Measurements from ENCODE around the gene CLTCL1.
"Not testable (repeated sequence)": the region's sequence is repeated elsewhere in the genome, so short reads cannot be mapped to it uniquely, and the experiment has no call there.

CLTCL1 gene

DNA sequence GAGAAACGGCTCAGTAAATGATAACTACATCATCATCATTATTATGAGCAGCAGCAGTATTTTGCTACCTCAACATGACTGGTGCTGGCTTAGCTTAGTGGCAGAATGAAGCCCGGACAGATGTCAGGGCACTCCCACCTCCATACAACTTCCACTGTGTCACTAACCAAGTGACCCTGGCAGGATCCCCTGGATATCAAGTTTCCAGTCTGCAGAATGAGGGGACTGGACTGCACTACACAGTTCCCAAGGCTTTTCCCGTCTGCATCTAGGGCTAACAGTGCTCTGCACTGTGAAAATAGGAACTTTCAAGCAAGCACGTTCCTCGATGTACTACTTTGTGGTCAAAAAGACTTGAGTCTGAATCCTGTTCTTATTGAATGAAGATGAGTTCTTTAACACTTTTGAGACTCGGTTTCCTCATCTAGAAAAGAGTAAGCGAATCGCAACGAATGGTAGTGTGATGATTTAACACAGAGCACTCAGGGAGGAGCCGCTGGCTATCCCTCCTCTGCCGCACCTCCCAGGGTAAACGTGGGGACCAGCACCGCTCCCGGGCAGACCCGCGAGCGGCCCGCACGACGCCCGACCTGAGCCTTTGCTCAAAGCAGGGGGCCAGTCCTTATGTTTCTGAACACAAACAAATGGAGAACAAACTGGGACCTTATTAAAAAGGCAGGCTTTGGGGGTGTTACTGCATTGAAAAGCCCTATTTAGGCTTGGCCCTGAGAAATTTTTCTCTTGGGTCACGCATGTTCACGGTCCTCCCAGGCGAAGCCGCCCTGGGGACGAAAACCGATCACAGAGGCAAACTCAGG is 910 bp downstream of the CLTCL1 start:
- no peak for DNase-seq (ENCODE audit: low spot score)

DNA sequence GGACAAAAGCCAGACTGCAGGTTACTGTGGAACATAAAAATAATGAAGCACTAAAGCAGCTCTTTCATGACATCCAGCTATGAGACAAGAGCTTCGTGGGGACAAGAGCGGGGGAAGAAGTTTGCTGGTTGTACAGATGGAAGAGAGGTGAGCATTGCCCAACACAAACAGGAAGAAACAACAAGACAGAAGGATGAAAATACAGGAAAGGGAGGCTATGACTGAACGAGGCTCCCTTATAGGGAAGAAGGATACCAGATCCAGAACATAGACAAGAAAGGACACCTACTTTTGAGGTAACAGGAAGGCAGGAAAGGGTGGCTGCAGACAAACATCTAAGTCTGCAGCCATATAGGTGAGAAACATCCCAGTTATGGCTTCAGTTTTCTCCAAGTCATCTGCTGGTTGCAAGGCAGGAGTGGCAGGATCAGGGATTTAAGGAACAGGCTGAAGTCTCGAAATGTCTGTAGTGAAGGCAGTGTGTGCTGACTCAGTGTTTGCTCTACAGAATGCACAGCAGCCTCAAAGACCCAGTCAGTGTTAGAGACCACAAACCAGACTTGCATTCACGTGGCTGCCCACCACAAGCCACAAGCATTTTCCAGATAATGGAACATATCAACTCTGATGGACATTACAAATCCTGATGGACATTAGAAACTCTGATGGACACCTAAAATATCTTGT is 1.9 kb downstream of the CLTCL1 start:
- peak; percentile 29 for DNase-seq (ENCODE audit: low spot score)

- DNase-seq (ENCODE audit: low spot score): peak; percentile 59
Observed at GRCh38 chr22:19287889-19288288, 3.6 kb downstream of the CLTCL1 start.

DNA sequence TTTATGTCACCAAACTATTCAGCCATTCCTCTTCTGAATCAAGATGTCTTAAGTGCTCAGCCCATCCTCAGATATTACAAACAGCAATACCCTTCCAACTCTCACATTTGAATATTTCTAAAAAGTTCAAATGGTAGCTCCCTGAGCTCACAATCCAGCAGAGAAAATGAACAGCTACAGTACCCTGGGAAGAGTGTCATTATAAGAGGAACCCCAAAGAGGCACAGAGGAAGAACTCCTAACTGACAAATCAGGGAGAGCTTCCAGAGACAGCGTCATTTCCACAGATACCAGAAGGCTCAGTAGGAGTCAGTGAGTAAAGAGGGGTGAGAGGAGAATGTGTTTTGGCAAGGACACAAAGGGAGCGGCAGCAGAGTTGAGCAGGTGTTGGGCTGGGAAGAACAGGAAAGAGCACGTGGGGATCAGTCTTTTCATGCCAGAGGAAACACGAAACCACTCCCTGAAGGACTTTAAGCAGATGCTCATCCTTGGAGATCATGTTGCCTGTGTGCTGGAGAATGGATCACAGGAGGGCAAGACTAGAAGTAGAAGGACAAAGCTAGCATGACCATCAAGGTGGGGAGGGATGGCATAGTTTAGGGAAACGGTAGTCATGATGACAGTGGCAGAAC is 4.3 kb downstream of the CLTCL1 start:
- no peak for DNase-seq (ENCODE audit: low spot score)

GRCh38 chr22:19285831-19286230 is 5.7 kb downstream of the CLTCL1 start:
- no peak for DNase-seq (ENCODE audit: low spot score)

- not testable (repeated sequence) for DNase-seq (ENCODE audit: low spot score)
Observed at GRCh38 chr22:19279143-19279542, 12.4 kb downstream of the CLTCL1 start.

- DNase-seq (ENCODE audit: low spot score): no peak
Observed at GRCh38 chr22:19277785-19278184, 13.7 kb downstream of the CLTCL1 start.

GRCh38 chr22:19275919-19276600 is 15.5 kb downstream of the CLTCL1 start:
- DNase-seq (ENCODE audit: low spot score): no peak

DNA sequence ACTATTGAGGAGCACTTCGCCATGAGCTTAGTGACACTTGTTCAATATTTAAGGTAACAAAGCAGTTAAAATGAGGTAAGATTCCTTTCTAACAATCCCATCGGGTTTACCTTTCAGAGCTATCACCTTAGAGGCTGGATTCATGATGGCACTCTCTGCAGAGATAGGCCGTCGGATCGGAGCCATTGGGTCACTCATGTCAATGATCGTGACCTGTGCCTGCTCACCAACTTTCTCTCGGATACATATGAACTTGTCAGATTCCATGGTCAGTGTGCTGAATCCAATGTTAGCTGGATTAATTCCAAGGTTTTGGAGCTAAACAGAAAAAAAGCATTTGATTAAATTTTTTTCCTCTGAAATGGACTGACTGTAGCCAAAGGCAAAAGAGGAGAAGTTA is 16.0 kb downstream of the CLTCL1 start:
- DNase-seq (ENCODE audit: low spot score): no peak

DNA sequence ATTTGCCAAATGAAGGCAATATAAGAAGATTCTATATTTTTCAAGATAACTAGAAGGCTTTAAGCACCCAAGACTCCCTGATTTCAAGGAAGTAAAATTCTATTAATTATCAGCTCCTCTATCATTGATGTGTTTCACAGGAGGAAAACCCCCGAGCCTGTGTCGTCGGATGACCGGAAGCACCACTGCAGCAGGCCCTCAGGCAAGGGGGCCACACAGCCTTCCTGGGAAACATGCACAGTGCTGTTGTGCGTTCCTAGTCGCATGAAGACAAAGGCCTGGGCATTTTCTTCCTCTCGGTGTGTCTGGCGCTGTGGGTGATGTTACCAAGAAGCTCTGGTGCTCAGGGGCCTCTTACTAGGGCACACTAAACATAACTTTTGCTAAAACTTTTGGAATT is 16.4 kb downstream of the CLTCL1 start:
- no peak for DNase-seq (ENCODE audit: low spot score)

GRCh38 chr22:19271856-19272535 is 19.5 kb downstream of the CLTCL1 start:
- DNase-seq (ENCODE audit: low spot score): no peak

GRCh38 chr22:19271273-19271855 is 20.2 kb downstream of the CLTCL1 start:
- DNase-seq (ENCODE audit: low spot score): no peak

GRCh38 chr22:19270873-19271272 is 20.6 kb downstream of the CLTCL1 start:
- no peak for DNase-seq (ENCODE audit: low spot score)

- DNase-seq (ENCODE audit: low spot score): no peak
Observed at GRCh38 chr22:19266547-19267086, 24.9 kb downstream of the CLTCL1 start.

- DNase-seq (ENCODE audit: low spot score): no peak
Observed at GRCh38 chr22:19265779-19266178, 25.7 kb downstream of the CLTCL1 start.

DNA sequence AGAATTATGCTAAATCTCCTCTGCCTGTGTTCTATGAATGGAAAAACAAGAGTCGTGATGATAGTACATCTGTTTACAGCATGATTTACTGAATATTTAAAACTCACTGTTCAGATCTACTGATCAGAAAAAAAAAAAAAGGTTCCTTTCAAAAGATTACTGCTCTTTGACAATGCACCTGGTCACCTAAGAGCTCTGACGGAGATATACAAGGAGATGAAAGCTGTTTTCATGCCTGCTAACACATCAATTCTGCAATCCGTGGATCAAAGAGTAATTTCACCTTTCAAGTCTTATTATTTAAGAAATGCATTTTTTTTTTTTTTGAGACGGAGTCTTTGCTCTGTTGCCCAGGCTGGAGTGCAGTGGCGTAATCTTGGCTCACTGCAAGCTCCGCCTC is 30.7 kb downstream of the CLTCL1 start:
- no peak for DNase-seq (ENCODE audit: low spot score)

DNA sequence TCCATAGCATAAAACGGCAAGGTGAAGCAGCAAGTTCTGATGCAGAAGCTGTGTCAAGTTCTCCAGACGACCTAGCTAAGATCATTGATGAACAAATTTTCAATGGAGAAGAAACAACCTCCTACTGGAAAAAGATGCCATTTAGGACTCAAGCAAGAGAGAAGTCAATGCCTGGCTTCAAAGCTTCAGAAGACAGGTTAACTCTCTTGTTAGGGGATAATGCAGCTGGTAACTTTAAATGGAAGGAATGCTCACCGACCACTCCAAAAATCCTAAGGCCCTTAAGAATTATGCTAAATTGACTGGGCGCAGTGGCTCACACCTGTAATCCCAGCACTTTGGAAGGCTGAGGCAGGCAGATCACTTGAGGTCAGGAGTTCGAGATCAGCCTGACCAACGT is 31.3 kb downstream of the CLTCL1 start:
- no peak for DNase-seq (ENCODE audit: low spot score)

DNA sequence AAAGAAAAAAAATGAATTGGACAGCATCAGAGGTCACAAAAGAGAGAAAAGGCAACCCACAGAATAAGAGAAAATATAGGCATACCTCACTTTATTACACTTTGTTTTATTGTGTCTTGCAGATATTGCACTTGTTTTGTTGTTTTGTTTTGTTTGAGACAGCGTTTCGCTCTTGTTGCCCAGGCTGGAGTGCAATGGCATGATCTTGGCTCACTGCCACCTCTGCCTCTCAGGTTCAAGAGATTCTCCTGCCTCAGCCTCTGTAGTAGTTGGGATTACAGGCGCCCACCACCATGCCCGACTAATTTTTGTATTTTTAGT is 32.6 kb downstream of the CLTCL1 start:
- DNase-seq (ENCODE audit: low spot score): not testable (repeated sequence)

DNA sequence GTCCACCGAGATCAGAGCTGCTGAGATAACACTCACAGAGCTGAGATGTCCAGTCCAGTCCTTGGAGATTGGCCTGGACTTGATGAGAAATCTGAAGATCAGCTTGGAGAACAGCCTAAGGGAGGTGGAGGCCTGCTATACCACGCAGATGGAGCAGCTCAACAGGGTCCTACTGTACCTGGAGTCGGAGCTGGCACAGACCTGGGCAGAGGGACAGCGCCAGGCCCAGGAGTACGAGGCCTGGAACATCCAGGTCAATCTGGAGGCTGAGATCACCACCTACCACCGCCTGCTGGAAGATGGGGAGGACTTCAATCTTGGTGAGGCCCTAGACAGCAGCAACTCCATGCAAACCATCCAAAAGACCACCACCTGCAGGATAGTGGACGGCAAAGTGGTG is 33.1 kb downstream of the CLTCL1 start:
- no peak for DNase-seq (ENCODE audit: low spot score)

DNA sequence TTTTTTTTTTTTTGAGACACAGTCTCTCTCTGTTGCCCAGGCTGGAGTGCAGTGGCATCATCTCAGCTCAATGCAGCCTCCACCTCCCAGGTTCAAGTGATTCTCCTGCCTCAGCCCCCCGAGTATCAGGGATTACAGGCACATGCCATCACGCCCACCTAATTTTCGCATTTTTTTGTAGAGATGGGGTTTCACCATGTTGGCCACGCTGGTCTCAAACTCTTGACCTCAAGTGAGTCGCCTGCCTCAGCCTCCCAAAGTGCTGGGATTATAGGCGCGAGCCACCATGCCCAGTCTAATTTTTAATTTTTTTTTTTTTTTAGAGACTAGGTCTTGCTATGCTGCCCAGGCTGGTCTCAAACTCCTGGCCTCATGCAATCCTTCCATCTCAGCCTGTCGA is 35.2 kb downstream of the CLTCL1 start:
- not testable (repeated sequence) for DNase-seq (ENCODE audit: low spot score)

DNA sequence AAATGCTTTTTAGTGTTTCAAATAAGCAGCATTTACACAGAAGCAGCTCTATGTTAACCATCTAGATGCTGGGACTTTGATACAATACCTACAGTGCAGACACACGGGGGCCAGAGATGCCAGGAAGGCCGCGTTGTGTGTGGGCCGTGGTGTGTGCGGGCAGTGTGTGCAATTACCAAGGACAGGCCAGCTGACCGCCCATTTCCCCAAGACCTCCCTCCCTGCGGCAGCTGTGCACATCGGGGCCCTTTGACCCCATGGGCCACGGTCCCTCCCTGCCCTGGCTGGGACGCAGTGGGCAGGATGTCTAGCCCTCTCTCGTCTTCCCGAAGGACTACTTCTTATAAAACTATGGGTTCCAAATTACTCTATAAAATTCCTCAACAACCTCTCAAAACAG is 38.4 kb downstream of the CLTCL1 start:
- DNase-seq (ENCODE audit: low spot score): no peak

Measured in AG08395 (cell line).